DND-41 (cell line): ENCODE results near the gene KCND3.

ENCODE experiments used
- ATAC-seq: fragments of 200-7000 bp; cut with Tn5 transposase; 3 replicates; pipeline ENCODE4 v1.9.1; 2021; ENCODE audit warnings: low read depth; ENCODE audit not compliant: insufficient read depth
- DNase-seq: peaks from one replicate; pipeline ENCODE4 v3.0.0-alpha.2; 2020
- H2AFZ ChIP-seq: 2 replicates; pipeline ENCODE4 v1.6.0; 2012; ENCODE audit warnings: low read depth, low read length
- H3K27ac ChIP-seq: 2 replicates; pipeline ENCODE4 v1.5.1; 2012; ENCODE audit warnings: low read length, inconsistent platforms
- H3K27me3 ChIP-seq: fragments of 200-600 bp; sonication (generic); 2 replicates; pipeline ENCODE4 v1.6.0; 2012; ENCODE audit warnings: low read length, mild to moderate bottlenecking, inconsistent platforms; ENCODE audit not compliant: insufficient read depth, poor library complexity
- H3K36me3 ChIP-seq: 2 replicates; pipeline ENCODE4 v1.5.1; 2012; ENCODE audit warnings: low read length, inconsistent platforms; ENCODE audit not compliant: insufficient read depth
- H3K4me1 ChIP-seq: 2 replicates; pipeline ENCODE4 v1.5.1; 2012; ENCODE audit warnings: mild to moderate bottlenecking, low read length; ENCODE audit not compliant: insufficient read depth
- H3K4me2 ChIP-seq: 2 replicates; pipeline ENCODE4 v1.6.0; 2012; ENCODE audit warnings: mild to moderate bottlenecking, moderate library complexity, low read length, inconsistent platforms; ENCODE audit not compliant: insufficient read depth
- H3K4me3 ChIP-seq, 2 experiments: fragments of 200-600 bp in 1 of 2; shearing (Covaris generic) in 1 of 2; 2 replicates each; pipeline ENCODE4 v1.5.1; 2012 to 2016; ENCODE audit warnings: inconsistent platforms in 2 of 2, low read length in 2 of 2, mild to moderate bottlenecking in 2 of 2, low read depth in 1 of 2, moderate library complexity in 1 of 2
- H3K79me2 ChIP-seq: 2 replicates; pipeline ENCODE4 v1.6.0; 2012; ENCODE audit warnings: low read length, inconsistent platforms; ENCODE audit not compliant: insufficient read depth
- H3K9ac ChIP-seq: 2 replicates; pipeline ENCODE4 v1.6.0; 2012; ENCODE audit warnings: low read depth, mild to moderate bottlenecking, inconsistent platforms, low read length, moderate library complexity
- H3K9me3 ChIP-seq: 2 replicates; pipeline ENCODE4 v1.5.1; 2012; ENCODE audit warnings: low read length, moderate library complexity, mild to moderate bottlenecking, inconsistent platforms; ENCODE audit not compliant: insufficient read depth, severe bottlenecking
- H4K20me1 ChIP-seq: 2 replicates; pipeline ENCODE4 v1.6.0; 2012; ENCODE audit warnings: low read length; ENCODE audit not compliant: insufficient read depth
- CTCF ChIP-seq: IDR thresholded peaks from 2 replicates; pipeline ENCODE4 v1.5.1; 2012; ENCODE audit warnings: borderline replicate concordance, low read length, moderate library complexity, mild to moderate bottlenecking; ENCODE audit not compliant: poor library complexity, severe bottlenecking; ENCODE audit errors: extremely low read depth
- EZH2 ChIP-seq: IDR thresholded peaks from 3 replicates; pipeline ENCODE4 v1.6.1; 2012; ENCODE audit warnings: borderline replicate concordance, low read depth, mild to moderate bottlenecking, moderate library complexity, low read length, inconsistent platforms; ENCODE audit not compliant: severe bottlenecking

The KCND3 gene

DNA sequence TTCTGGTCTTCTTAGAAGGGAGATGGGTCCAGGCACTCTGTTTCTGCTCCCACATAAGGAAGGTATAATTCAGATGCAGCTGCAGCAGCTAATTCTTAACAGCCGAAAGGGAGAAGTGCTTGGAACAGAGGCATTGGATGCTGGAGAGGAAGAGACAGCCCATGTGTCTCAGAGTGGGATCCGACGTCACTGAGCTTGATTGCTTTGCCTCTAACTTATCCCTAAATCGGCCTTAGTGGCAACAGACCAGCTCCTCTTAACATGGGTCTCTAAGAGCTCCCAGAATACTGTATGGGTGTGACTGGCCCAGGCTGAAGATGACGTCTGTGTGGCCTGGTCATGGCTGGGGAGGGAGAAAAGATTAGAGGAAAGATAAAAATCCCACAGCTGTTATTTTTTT lies 40.7 kb upstream of the KCND3 start:
- DNase-seq (no peak), ATAC-seq (no peak)
- H3K27ac ChIP-seq = no peak overlapping the region
- H3K36me3 ChIP-seq = no peaks in the 10 kb centered on the region
- no peak for TF ChIP-seq EZH2
- TF ChIP-seq CTCF = no peak
- H3K4me3 ChIP-seq = no peak overlapping the region
- no peaks in the 10 kb centered on the region for H3K79me2 ChIP-seq
- H3K9me3 ChIP-seq = no peaks in the 10 kb centered on the region
- H4K20me1 ChIP-seq = no peaks in the 10 kb centered on the region
- H3K4me1 ChIP-seq = no peaks in the 10 kb centered on the region
- H3K27me3 ChIP-seq = peaks cover 18% of the 10 kb centered on the region
- no peak overlapping the region for H2AFZ ChIP-seq
- no peak overlapping the region for H3K9ac ChIP-seq
- H3K4me2 ChIP-seq = no peak overlapping the region

DNA sequence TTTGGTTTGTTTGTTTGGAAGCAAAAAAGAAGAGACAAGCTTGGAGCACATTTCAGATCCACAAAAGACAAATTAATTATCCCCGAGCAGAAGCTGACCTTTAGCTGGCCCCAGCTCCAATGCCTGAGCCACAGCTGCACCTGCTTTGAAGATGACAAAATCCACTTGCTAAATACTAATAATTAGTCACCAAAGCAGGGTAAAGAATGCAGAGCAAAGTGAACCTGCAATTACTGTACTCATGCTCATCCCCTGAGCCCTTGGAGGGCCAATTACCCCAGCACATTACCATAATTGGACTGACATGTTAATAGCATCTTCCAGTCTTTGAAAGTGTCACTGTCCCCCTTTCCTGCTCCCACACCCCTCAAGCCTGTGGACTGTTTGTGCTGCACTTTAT lies 38.2 kb upstream of the KCND3 start:
- Histone ChIP-seq H3K27me3 (peaks cover 9% of the 10 kb centered on the region), H2AFZ (no peak overlapping the region), H3K27ac (no peak overlapping the region), H3K9ac (no peak overlapping the region), H3K4me3 (no peak overlapping the region), H3K4me2 (no peak overlapping the region), H3K9me3 (no peaks in the 10 kb centered on the region), H3K36me3 (no peaks in the 10 kb centered on the region), H4K20me1 (no peaks in the 10 kb centered on the region), H3K79me2 (no peaks in the 10 kb centered on the region), H3K4me1 (no peaks in the 10 kb centered on the region)
- TF ChIP-seq CTCF = no peak
- no peak for TF ChIP-seq EZH2
- DNase-seq (no peak), ATAC-seq (no peak)

GRCh38 chr1:112026501-112026900 lies 37.0 kb upstream of the KCND3 start:
- no peaks in the 10 kb centered on the region for H3K36me3 ChIP-seq
- DNase-seq (no peak), ATAC-seq (no peak)
- no peak overlapping the region for H3K9ac ChIP-seq
- H3K4me3 ChIP-seq = no peak overlapping the region
- H2AFZ ChIP-seq = no peak overlapping the region
- H3K79me2 ChIP-seq = no peaks in the 10 kb centered on the region
- no peaks in the 10 kb centered on the region for H3K4me1 ChIP-seq
- no peak overlapping the region for H3K27ac ChIP-seq
- H4K20me1 ChIP-seq = no peaks in the 10 kb centered on the region
- peaks cover 8% of the 10 kb centered on the region for H3K27me3 ChIP-seq
- no peaks in the 10 kb centered on the region for H3K9me3 ChIP-seq
- no peak for TF ChIP-seq EZH2
- TF ChIP-seq CTCF = no peak
- H3K4me2 ChIP-seq = no peak overlapping the region

DNA sequence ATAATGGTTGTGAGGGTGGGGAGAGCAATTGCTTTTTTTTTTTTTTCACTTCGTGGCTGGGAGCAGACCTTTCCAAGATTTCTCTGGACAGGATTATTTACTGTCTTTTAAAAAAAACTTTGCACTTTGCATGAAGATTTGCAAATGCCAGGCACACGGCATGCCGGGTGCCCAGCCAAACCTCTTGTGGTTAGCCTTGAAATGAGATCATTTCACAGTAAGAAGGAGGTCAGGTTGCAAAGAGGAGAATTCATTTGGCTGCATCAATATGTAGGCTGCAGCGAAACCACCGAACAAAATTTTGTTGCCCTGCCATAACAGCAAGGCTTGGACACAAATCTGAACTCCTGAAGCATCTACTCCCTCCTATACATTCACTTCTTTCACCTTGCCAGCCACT lies 36.5 kb upstream of the KCND3 start:
- ATAC-seq = no peak
- TF ChIP-seq EZH2 (no peak), CTCF (no peak)
- Histone ChIP-seq H4K20me1 (no peaks in the 10 kb centered on the region), H3K4me3 (no peak overlapping the region), H3K27ac (no peak overlapping the region), H3K27me3 (peaks cover 8% of the 10 kb centered on the region), H3K4me1 (no peaks in the 10 kb centered on the region), H3K4me2 (no peak overlapping the region), H3K36me3 (no peaks in the 10 kb centered on the region), H3K9me3 (no peaks in the 10 kb centered on the region), H3K9ac (no peak overlapping the region), H2AFZ (no peak overlapping the region), H3K79me2 (no peaks in the 10 kb centered on the region)
- no peak for DNase-seq
